Measurements from ENCODE around the gene ARFGAP1.

GRCh38 chr20:63312273-63312672 lies 39.7 kb downstream of the ARFGAP1 start:
- TF ChIP-seq CTCF (IDR thresholded peaks at IDR 0.05), result no peak
- TF ChIP-seq ZNF219 (CRISPR knock-in tag; IDR thresholded peaks at IDR 0.05; ENCODE audit: borderline replicate concordance), result no peak
